ENCODE data around the gene ZDHHC18.

DNA sequence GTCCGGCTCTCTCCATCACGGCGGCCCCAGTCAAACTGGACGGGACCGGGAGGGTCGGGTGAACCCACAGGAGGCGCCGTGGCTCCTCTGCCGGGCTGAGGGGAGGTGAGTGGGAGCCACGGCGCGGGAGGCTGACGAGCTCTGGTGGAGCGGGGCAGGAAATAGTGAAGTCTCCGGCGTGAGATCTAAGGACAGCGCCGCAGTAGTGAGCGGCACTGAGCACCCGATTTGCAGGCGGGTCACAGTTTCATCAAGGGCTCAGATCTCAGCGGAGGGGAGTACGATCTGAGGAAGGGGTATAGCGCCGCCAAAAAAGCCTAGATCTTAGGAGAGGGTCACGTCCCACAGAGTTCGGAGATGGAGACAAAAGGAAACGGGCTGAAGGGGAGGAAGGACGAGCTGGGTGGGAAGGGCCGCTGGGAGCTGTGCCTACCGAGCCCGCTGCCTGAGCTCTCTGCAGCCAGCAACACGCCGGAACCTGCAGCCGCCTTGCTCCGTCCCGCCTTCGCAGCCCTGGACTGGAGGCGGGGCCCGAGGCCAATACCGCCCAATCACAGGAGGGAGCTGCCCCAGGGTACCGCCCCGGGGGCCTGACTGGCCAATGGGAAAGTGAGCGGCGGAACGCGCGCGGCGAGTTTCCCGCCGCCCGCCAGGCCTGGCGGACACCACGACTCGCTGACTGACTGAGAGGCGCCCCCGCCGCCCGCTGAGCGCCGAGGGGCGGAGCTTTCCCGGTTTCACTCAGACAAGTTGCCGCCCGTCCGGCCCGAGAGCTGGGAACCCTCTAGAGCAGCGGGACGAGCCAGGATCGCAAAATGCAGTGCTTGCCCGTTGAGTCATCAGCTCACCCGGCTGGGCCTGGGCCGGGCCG, 38.4 kb downstream of the ZDHHC18 start:
- TF ChIP-seq POLR2A (IDR thresholded peaks at IDR 0.05; ENCODE audit: low read depth, low read length) (peak; percentile 99), POLR2AphosphoS5 (IDR thresholded peaks at IDR 0.05; ENCODE audit: low read depth, low read length) (peak; percentile 98)
